Progenitor cell of endocrine pancreas (in vitro differentiated cells): ENCODE data around the gene SLC39A11. TPM values are rescaled to one million over a fixed set of nuclear protein-coding genes. Genes with fewer than 3 reads are reported as not detected.
A peak's percentile ranks its signal among the peaks of the same experiment; 100 is the strongest.

Experiments
- DNase-seq: peaks from one replicate; pipeline ENCODE4 v3.0.0; 2021; ENCODE audit warnings: low spot score; ENCODE audit not compliant: unreplicated experiment
- H3K27ac Mint-ChIP-seq: 2 replicates; pipeline ENCODE4 v1.8.0; 2021; ENCODE audit warnings: mild to moderate bottlenecking, moderate library complexity, mixed read lengths
- H3K27me3 Mint-ChIP-seq: 2 replicates; pipeline ENCODE4 v1.8.0; 2021; ENCODE audit warnings: mixed read lengths
- H3K36me3 Mint-ChIP-seq: 2 replicates; pipeline ENCODE4 v1.8.0; 2022; ENCODE audit warnings: mixed read lengths; ENCODE audit not compliant: insufficient read depth
- H3K4me1 Mint-ChIP-seq: 2 replicates; pipeline ENCODE4 v1.8.0; 2021; ENCODE audit warnings: low read depth, mixed read lengths
- H3K4me3 Mint-ChIP-seq: 2 replicates; pipeline ENCODE4 v1.8.0; 2021; ENCODE audit warnings: low read depth, mild to moderate bottlenecking, moderate library complexity, mixed read lengths
- H3K9me3 Mint-ChIP-seq: 2 replicates; pipeline ENCODE4 v1.8.0; 2021; ENCODE audit warnings: low read depth, mixed read lengths
- CTCF ChIP-seq: fragments of 200-600 bp; sonication (generic); IDR thresholded peaks from one replicate; pipeline ENCODE4 v1.5.0; 2021; ENCODE audit warnings: antibody characterized with exemption, mild to moderate bottlenecking; ENCODE audit not compliant: unreplicated experiment
- total RNA-seq: library from RNA; stranded (reverse); gene quantifications from 2 replicates; pipeline ENCODE4 v1.2.1, GENCODE V29; 2021

The SLC39A11 gene
- total RNA-seq, 1 donor from 2014 or later = 20.5 TPM

GRCh38 chr17:72635034-72635635, 457.4 kb downstream of the SLC39A11 start:
- peaks cover 3% of the 10 kb centered on the region for H3K9me3 Mint-ChIP-seq
- H3K36me3 Mint-ChIP-seq = no peaks in the 10 kb centered on the region
- TF ChIP-seq CTCF = no peak
- peaks cover 24% of the 10 kb centered on the region for H3K4me1 Mint-ChIP-seq
- DNase-seq = no peak
- no peaks in the 10 kb centered on the region for H3K27me3 Mint-ChIP-seq
- H3K4me3 Mint-ChIP-seq = no peak overlapping the region
- H3K27ac Mint-ChIP-seq = peak overlapping the region; percentile 8

- no peak for TF ChIP-seq CTCF
- Mint-ChIP-seq H3K27me3 (no peaks in the 10 kb centered on the region), H3K4me1 (peaks cover 24% of the 10 kb centered on the region), H3K4me3 (no peak overlapping the region), H3K9me3 (peaks cover 3% of the 10 kb centered on the region), H3K27ac (peak overlapping the region; percentile 7), H3K36me3 (no peaks in the 10 kb centered on the region)
- no peak for DNase-seq
Measured at GRCh38 chr17:72634621-72635020, 457.9 kb downstream of the SLC39A11 start.

- H3K4me3 Mint-ChIP-seq = no peak overlapping the region
- no peak for DNase-seq
- H3K27ac Mint-ChIP-seq = peak overlapping the region; percentile 69
- TF ChIP-seq CTCF = no peak
- peaks cover 2% of the 10 kb centered on the region for H3K27me3 Mint-ChIP-seq
- peaks cover 26% of the 10 kb centered on the region for H3K4me1 Mint-ChIP-seq
- H3K36me3 Mint-ChIP-seq = no peaks in the 10 kb centered on the region
- peaks cover 5% of the 10 kb centered on the region for H3K9me3 Mint-ChIP-seq
Measured at GRCh38 chr17:72631949-72632684, 460.4 kb downstream of the SLC39A11 start.

- Mint-ChIP-seq H3K36me3 (no peaks in the 10 kb centered on the region), H3K9me3 (peaks cover 10% of the 10 kb centered on the region), H3K4me1 (peaks cover 26% of the 10 kb centered on the region), H3K4me3 (no peak overlapping the region), H3K27ac (peak overlapping the region; percentile 69), H3K27me3 (peaks cover 2% of the 10 kb centered on the region)
- no peak for TF ChIP-seq CTCF
- no peak for DNase-seq
Measured at GRCh38 chr17:72631568-72631948, 460.9 kb downstream of the SLC39A11 start.

- Mint-ChIP-seq H3K4me1 (peaks cover 29% of the 10 kb centered on the region), H3K36me3 (no peaks in the 10 kb centered on the region), H3K4me3 (no peak overlapping the region), H3K27me3 (peaks cover 2% of the 10 kb centered on the region), H3K27ac (no peak overlapping the region), H3K9me3 (peaks cover 14% of the 10 kb centered on the region)
- no peak for TF ChIP-seq CTCF
- DNase-seq = no peak
Measured at GRCh38 chr17:72624652-72625051, 467.8 kb downstream of the SLC39A11 start.
